ENCODE data around the gene PCDH18.
"Not testable (repeated sequence)": the region's sequence is repeated elsewhere in the genome, so short reads cannot be mapped to it uniquely, and the experiment has no call there.

PCDH18 gene, protein sequence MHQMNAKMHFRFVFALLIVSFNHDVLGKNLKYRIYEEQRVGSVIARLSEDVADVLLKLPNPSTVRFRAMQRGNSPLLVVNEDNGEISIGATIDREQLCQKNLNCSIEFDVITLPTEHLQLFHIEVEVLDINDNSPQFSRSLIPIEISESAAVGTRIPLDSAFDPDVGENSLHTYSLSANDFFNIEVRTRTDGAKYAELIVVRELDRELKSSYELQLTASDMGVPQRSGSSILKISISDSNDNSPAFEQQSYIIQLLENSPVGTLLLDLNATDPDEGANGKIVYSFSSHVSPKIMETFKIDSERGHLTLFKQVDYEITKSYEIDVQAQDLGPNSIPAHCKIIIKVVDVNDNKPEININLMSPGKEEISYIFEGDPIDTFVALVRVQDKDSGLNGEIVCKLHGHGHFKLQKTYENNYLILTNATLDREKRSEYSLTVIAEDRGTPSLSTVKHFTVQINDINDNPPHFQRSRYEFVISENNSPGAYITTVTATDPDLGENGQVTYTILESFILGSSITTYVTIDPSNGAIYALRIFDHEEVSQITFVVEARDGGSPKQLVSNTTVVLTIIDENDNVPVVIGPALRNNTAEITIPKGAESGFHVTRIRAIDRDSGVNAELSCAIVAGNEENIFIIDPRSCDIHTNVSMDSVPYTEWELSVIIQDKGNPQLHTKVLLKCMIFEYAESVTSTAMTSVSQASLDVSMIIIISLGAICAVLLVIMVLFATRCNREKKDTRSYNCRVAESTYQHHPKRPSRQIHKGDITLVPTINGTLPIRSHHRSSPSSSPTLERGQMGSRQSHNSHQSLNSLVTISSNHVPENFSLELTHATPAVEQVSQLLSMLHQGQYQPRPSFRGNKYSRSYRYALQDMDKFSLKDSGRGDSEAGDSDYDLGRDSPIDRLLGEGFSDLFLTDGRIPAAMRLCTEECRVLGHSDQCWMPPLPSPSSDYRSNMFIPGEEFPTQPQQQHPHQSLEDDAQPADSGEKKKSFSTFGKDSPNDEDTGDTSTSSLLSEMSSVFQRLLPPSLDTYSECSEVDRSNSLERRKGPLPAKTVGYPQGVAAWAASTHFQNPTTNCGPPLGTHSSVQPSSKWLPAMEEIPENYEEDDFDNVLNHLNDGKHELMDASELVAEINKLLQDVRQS

GRCh38 chr4:137531986-137532868 lies at the start of gene PCDH18:
PCDH18 (minus strand) TSS chr4:137532494; CDS start chr4:137532088, 406 bp downstream.
- DNase-seq (ENCODE audit: low read depth), result peak; percentile 83

GRCh38 chr4:137576446-137576845 lies 44.2 kb upstream of the PCDH18 start:
- DNase-seq (ENCODE audit: low read depth), result no peak

DNA sequence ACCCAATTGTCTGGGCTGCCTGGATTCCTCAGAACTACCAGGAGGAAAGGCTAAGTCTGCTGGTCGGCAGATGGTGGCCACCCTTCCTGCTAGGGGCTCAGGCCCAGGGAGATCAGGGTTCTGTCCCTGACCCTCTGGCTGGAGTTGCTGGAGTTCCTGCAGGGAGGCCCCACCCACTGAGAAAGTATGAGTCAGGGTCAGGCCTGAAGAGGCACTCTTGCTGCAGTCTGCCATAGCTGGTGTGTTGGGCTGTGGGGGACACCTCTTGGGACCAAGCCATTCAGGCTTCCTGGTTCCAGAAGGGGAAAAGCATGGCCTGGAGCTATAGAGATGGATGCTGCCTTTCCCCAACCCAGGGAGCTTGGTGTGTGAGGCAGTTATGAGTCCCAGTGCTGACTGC lies 40.4 kb upstream of the PCDH18 start:
- DNase-seq (ENCODE audit: low read depth), result no peak

DNA sequence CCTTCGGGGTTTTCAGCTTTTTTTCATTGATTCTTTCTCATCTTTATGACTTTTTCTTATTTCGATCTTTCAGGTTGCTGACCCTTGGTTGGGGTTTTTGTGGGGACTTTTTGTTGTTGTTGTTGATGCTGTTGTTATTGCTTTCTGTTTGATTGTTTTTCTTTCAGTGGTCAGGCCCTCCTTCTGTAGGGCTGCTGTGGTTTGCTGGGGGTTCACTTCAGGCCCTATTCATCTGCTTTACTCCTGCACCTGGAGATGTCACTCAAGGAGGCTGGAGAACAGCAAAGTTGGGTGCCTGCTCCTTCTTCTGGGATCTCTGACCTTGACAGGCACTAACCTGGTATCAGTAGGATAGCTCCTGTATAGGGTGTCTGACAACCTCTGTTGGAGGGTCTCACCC lies 39.9 kb upstream of the PCDH18 start:
- DNase-seq (ENCODE audit: low read depth), result no peak

DNA sequence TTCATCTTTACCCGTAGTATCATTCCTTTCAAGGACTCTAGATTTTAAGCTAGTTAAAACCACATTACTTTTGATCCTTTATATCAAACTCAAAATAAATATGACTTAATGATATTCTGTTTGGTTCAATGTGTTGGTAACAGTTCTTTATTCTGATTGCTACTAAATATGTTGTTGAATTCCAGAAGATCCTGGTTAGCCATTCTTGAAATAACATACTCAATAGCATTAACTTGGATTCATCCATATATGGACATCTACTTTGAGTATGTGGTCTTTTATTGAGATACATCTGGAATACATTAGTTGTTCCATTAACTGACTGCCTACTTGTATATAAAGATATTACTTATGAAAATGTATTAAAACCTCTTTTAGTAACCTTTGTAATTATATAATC lies 27.5 kb upstream of the PCDH18 start:
- no peak for DNase-seq (ENCODE audit: low read depth)

DNA sequence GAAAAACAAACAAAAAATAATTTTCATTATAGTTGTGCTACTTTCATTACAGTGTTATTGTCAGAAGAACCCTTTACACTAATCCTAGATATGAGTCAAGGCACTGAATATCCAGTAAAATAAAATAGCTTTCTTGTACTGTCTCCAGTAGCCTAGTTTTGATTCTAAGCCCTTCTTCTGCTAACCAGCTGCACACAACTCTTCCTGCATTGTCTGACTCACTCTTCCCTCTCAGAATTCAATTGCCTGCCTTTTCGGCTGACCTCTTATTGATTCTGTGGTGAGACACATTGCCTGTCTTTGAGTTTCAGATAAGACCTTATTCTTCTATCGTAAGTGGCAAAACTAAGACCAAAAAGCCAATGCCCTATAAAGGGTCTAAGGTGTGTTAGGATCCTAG lies 26.7 kb upstream of the PCDH18 start:
- no peak for DNase-seq (ENCODE audit: low read depth)

- DNase-seq (ENCODE audit: low read depth), result no peak
Measured at GRCh38 chr4:137545461-137545861, 13.2 kb upstream of the PCDH18 start.

- DNase-seq (ENCODE audit: low read depth), result no peak
Measured at GRCh38 chr4:137543648-137544047, 11.4 kb upstream of the PCDH18 start.

- DNase-seq (ENCODE audit: low read depth), result no peak
Measured at GRCh38 chr4:137543198-137543597, 10.9 kb upstream of the PCDH18 start.

DNA sequence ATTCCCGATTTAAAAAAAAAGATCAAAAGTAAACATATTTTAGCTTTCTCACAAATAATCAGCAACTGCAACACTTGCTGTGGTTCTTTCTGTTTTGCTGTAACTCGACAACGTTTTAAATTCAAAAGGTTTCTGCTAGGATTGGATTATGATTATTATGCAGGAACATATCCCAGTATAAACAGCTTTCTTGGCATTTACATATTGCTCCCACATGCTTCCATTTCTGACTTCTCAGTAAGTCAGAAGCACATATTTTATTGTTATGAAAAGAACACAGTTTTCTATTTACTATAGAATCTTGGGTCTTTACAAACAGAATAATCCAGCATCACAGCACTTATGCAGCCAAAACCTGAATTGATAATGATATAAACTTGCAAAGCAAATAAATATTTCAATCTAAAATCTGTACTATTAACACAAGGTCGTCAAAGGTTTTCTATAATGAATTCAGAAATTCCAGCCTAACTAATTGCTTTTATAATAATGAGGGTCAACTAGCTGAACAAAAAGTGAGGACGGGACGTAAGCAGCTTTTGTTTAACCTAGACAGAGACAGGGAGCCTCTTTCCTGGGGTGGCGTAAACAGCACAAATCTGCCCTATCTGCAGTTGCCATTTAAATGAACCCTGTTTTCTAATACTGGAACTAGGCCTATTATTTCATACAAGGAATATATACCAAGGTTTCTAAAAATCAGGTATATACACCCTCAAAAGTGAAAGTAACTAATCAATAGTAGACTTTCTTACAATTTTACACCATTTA lies 9.8 kb upstream of the PCDH18 start:
- DNase-seq (ENCODE audit: low read depth), result no peak

- DNase-seq (ENCODE audit: low read depth), result no peak
Measured at GRCh38 chr4:137541181-137541580, 8.9 kb upstream of the PCDH18 start.

GRCh38 chr4:137540356-137540755 lies 8.1 kb upstream of the PCDH18 start:
- DNase-seq (ENCODE audit: low read depth), result no peak

DNA sequence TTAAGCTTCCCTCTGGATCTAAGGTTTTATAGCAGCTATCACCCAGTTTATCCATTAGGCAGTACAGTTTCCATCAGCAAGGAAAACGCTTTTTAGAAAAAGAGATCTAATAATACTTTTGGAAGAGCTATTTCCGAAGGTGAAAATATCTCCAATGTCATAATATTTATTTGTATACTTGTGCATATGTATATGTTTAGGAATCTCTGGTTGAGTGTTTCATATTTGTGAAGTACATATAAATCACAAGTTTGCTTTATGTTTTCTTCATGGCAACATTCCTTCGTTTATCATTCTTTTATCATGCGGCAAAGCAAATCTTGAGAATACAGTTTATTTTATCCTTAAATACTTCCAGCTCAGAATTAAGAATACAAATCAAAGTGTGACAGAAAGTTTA lies 6.2 kb upstream of the PCDH18 start:
- no peak for DNase-seq (ENCODE audit: low read depth)

GRCh38 chr4:137537807-137538206 lies 5.5 kb upstream of the PCDH18 start:
- not testable (repeated sequence) for DNase-seq (ENCODE audit: low read depth)

DNA sequence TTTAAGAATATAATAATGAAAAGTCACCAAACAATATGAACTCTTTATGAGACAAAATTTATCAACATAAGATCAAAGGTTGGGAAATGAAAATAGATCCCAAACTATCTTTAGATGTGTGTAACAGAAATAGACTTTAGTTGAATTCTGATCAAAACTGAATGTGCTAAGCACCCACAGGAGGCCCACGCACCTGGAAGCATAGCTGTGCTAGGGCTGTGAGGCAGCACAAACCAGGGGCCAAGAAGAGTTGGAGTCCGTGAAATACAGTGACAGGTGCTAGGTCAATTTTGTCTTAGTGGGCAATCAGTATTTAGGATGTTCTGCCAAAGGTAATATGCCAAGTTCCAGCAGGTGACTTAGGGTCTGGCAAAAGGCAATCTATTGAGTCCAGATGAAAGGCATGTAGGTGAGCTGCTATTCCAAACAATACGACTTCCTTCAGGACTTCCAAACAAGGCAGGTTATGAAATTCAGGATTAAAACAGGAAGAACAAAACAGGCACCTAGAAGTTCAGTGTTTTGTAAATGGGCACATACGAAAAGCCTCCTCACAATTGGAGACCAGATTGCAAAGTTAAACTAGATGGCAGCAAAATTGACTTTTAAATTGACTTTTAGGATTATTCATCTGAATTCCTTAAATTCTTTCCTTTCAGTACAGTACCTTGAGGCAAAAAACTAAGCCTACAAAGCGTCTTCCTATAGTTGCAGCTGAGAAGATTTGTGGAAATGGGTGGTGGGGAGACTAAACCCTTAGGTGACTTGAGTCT lies 4.7 kb upstream of the PCDH18 start:
- DNase-seq (ENCODE audit: low read depth), result no peak

- DNase-seq (ENCODE audit: low read depth), result no peak
Measured at GRCh38 chr4:137535718-137536117, 3.4 kb upstream of the PCDH18 start.

DNA sequence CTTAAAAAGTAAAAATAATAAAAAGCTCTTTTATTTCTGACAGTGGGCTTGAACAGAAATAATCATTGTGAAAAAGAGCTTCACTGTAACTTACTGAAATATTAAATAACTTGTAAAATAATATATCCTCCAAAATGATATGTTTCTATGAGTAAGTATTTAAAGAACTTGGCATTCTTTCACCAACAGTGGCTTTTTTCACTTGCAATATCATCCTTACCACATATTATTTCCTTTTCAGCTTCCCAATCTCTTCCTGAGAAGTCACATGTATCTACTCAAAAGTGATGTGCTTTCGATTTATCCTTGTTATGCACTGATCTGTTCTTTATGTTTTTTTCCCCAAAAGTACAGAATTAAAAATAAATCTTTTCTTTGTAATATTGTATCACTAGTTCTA lies 2.2 kb upstream of the PCDH18 start:
- no peak for DNase-seq (ENCODE audit: low read depth)

DNA sequence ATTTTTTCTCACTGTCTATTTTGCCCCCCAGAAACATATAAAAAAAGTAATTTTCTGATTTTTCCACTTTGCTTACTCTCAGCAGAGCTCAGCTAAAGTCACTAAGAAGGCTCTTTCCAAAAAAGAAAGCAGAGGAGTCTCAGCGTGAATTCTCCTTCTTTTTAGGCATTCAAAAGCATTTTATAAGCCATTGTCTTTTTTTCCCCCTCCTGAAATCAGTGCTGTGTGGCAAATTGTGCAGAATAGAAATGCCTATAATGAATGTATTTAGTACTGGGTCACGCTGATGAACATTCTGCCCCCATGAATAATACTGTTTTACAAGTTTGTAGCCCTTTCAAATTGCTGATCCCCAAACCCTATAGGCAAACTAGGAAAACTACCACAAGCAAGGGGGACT lies 1.6 kb upstream of the PCDH18 start:
- no peak for DNase-seq (ENCODE audit: low read depth)

GRCh38 chr4:137532869-137533236 lies 559 bp upstream of the PCDH18 start:
- DNase-seq (ENCODE audit: low read depth), result no peak

All from HS-27A (cell line).